Measurements from ENCODE around the gene ATL2. TPM values are rescaled to one million over a fixed set of nuclear protein-coding genes. Genes with fewer than 3 reads are reported as not detected.

ATL2 gene
- polyA plus RNA-seq, 3 donors = 7.8 to 28.3 (median 10.8) TPM

DNA sequence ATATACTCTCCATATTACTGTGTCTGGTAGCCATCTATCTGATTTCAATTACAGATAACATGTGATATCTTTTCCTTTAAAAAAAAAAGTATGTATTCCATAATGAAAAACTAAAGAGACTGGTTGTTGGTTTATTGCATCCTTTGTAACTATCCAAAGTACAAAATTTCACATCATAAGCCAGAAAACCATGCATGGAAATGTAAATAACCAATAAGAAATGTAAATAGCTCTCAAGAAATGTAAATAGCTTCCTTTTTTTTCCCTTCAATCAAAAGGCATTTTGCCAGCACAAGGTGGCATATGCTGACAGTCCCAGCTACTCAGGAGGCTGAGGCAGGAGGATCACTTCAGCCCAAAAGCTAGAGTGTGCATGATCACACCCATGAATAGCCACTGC lies 59.3 kb downstream of the ATL2 start:
- no peak overlapping the region for H3K27ac Mint-ChIP-seq
- Histone ChIP-seq H3K36me3 (replicated peaks in 1 of 2; ENCODE audit: control insufficient read depth in 1 of 2, insufficient read depth in 2 of 2, low read length in 2 of 2) (peaks cover 48 to 68% of the 10 kb centered on the region in 2 donors), H3K79me2 (ENCODE audit: insufficient read depth, low read length) (no peaks in the 10 kb centered on the region)

DNA sequence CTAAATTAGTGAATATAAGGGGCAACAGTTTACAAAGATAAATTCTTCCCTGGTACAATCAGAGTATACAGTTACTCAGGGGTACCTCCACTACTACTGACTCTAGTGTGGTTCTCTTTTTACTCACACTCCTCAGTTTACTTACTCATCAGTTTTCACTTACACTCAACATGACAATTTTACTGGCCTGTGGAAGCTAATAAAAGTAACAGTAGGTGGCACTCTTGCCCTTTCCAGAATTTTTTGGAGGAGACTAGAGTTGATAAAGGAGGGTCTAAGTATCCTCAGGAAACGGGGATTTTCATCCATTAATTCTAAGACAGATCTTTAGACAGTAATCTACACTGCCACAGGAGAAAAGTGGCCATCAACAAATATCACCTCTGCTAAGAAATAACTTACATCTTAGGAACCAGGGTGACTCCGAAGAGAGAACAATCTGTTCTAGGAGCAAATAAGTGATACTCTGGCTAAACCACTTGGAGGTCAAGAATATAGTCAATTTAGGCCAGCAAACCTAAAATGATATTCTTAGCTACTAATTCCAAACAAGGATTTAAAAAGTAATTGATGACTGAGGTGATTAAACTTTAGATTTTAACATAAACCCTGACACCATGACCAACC lies 61.3 kb downstream of the ATL2 start:
- Histone ChIP-seq H3K9ac (ENCODE audit: insufficient read depth, low read length, poor library complexity, severe bottlenecking) (no peak overlapping the region), H2AFZ (ENCODE audit: insufficient read depth, low read depth, low read length, poor library complexity, severe bottlenecking) (no peak overlapping the region), H3K9me3 (replicated peaks in 1 of 2; ENCODE audit: control insufficient read depth in 1 of 2, insufficient read depth in 1 of 2, low read length in 2 of 2) (no peaks in the 10 kb centered on the region), H3K79me2 (ENCODE audit: insufficient read depth, low read length) (no peaks in the 10 kb centered on the region), H3K27me3 (ENCODE audit: control insufficient read depth in 2 of 2, insufficient read depth in 2 of 2, low read length in 2 of 2) (no peaks in the 10 kb centered on the region), H3K4me2 (replicated peaks; ENCODE audit: extremely low read depth, low read length, poor library complexity, severe bottlenecking) (no peak overlapping the region), H4K20me1 (ENCODE audit: insufficient read depth, low read length) (no peaks in the 10 kb centered on the region), H3K4me1 (ENCODE audit: control insufficient read depth in 1 of 2, insufficient read depth in 2 of 2, low read length in 2 of 2) (no peaks in the 10 kb centered on the region), H3K27ac (ENCODE audit: low read depth in 1 of 2, low read length in 2 of 2) (peak overlapping the region in 1 of 2 donors; percentile 13), H3K36me3 (replicated peaks in 1 of 2; ENCODE audit: control insufficient read depth in 1 of 2, insufficient read depth in 2 of 2, low read length in 2 of 2) (peaks cover 61 to 85% of the 10 kb centered on the region in 2 donors), H3K4me3 (replicated peaks in 1 of 3; ENCODE audit: low read depth in 2 of 3, low read length in 3 of 3) (no peak overlapping the region)
- no CpG with 5 or more reads among the region's 2 CpGs for WGBS (ENCODE audit: insufficient coverage)
- TF ChIP-seq, protein P1, sequence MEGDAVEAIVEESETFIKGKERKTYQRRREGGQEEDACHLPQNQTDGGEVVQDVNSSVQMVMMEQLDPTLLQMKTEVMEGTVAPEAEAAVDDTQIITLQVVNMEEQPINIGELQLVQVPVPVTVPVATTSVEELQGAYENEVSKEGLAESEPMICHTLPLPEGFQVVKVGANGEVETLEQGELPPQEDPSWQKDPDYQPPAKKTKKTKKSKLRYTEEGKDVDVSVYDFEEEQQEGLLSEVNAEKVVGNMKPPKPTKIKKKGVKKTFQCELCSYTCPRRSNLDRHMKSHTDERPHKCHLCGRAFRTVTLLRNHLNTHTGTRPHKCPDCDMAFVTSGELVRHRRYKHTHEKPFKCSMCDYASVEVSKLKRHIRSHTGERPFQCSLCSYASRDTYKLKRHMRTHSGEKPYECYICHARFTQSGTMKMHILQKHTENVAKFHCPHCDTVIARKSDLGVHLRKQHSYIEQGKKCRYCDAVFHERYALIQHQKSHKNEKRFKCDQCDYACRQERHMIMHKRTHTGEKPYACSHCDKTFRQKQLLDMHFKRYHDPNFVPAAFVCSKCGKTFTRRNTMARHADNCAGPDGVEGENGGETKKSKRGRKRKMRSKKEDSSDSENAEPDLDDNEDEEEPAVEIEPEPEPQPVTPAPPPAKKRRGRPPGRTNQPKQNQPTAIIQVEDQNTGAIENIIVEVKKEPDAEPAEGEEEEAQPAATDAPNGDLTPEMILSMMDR (IDR thresholded peaks at IDR 0.05) = peak; percentile 85
- H3K4me1 Mint-ChIP-seq = no peaks in the 10 kb centered on the region
- peaks cover 60 to 78% of the 10 kb centered on the region in 2 donors for H3K36me3 Mint-ChIP-seq
- H3K27me3 Mint-ChIP-seq (ENCODE audit: low read depth in 3 of 3) = no peaks in the 10 kb centered on the region
- no peak overlapping the region for H3K4me3 Mint-ChIP-seq
- intact Hi-C loops (cut with micrococcal nuclease) = loop anchor here (2.0 to 10.0 kb wide), 4 partner anchors 59 to 429 kb away; partner anchors contain the start of gene ATL2 (in 1 of the 2)
- peaks cover 0 to 4% (median 0%) of the 10 kb centered on the region in 7 donors for H3K9me3 Mint-ChIP-seq
- H3K27ac Mint-ChIP-seq = no peak overlapping the region
- DNase-seq = peak; percentile 19 to 54 (median 48)

More for the DNA sequence above, 59.3 kb downstream of the ATL2 start:
- Mint-ChIP-seq H3K9me3 (no peaks in the 10 kb centered on the region), H3K36me3 (peaks cover 56 to 73% of the 10 kb centered on the region in 2 donors), H3K4me3 (no peak overlapping the region), H3K27me3 (ENCODE audit: low read depth in 3 of 3) (no peaks in the 10 kb centered on the region), H3K4me1 (no peaks in the 10 kb centered on the region)
- Histone ChIP-seq H3K27ac (ENCODE audit: low read depth in 1 of 2, low read length in 2 of 2) (no peak overlapping the region), H3K9ac (ENCODE audit: insufficient read depth, low read length, poor library complexity, severe bottlenecking) (no peak overlapping the region), H3K4me1 (ENCODE audit: control insufficient read depth in 1 of 2, insufficient read depth in 2 of 2, low read length in 2 of 2) (no peaks in the 10 kb centered on the region), H2AFZ (ENCODE audit: insufficient read depth, low read depth, low read length, poor library complexity, severe bottlenecking) (no peak overlapping the region), H3K27me3 (ENCODE audit: control insufficient read depth in 2 of 2, insufficient read depth in 2 of 2, low read length in 2 of 2) (no peaks in the 10 kb centered on the region), H3K4me3 (replicated peaks in 1 of 3; ENCODE audit: low read depth in 2 of 3, low read length in 3 of 3) (no peak overlapping the region), H3K4me2 (replicated peaks; ENCODE audit: extremely low read depth, low read length, poor library complexity, severe bottlenecking) (no peak overlapping the region), H4K20me1 (ENCODE audit: insufficient read depth, low read length) (no peaks in the 10 kb centered on the region), H3K9me3 (replicated peaks in 1 of 2; ENCODE audit: control insufficient read depth in 1 of 2, insufficient read depth in 1 of 2, low read length in 2 of 2) (no peaks in the 10 kb centered on the region)
- intact Hi-C loops (cut with micrococcal nuclease) = loop anchor here (2.0 to 10.0 kb wide), 4 partner anchors 57 to 427 kb away; partner anchors contain the start of gene ATL2 (in 1 of the 2)
- TF ChIP-seq, protein P1 (IDR thresholded peaks at IDR 0.05) = no peak
- no peak for DNase-seq
